HTR-8/SVneo (cell line): Measurements from ENCODE around the gene TOLLIP.
"Not testable (repeated sequence)": the region's sequence is repeated elsewhere in the genome, so short reads cannot be mapped to it uniquely, and the experiment has no call there.

Source experiments
- DNase-seq: peaks from one replicate; pipeline ENCODE4 v3.0.0; 2011; ENCODE audit warnings: low spot score, mixed read lengths; ENCODE audit not compliant: insufficient read length
- FAIRE-seq: peaks from 2 replicates; lab custom pipeline; 2011; peaks lifted over from hg19 to GRCh38; lab: Jason Lieb, UNC

The TOLLIP gene

GRCh38 chr11:1344056-1344635 is 34.7 kb upstream of the TOLLIP start:
- no peak for FAIRE-seq

GRCh38 chr11:1343391-1344055 is 34.1 kb upstream of the TOLLIP start:
- no peak for FAIRE-seq
- DNase-seq: no peak

More at GRCh38 chr11:1344056-1344635, 34.7 kb upstream of the TOLLIP start:
- no peak for DNase-seq

GRCh38 chr11:1342946-1343345 is 33.5 kb upstream of the TOLLIP start:
- FAIRE-seq: no peak
- DNase-seq: no peak

GRCh38 chr11:1341928-1342524 is 32.6 kb upstream of the TOLLIP start:
- DNase-seq (peak; percentile 51), FAIRE-seq (peak; percentile 85)

- FAIRE-seq: peak; percentile 68
- DNase-seq: not testable (repeated sequence)
Measured at GRCh38 chr11:1341226-1341625, 31.8 kb upstream of the TOLLIP start.

- DNase-seq: no peak
- no peak for FAIRE-seq
Measured at GRCh38 chr11:1340111-1340510, 30.7 kb upstream of the TOLLIP start.

- FAIRE-seq (peak; percentile 26), DNase-seq (no peak)
Measured at GRCh38 chr11:1339066-1339675, 29.7 kb upstream of the TOLLIP start.

- no peak for DNase-seq
- FAIRE-seq: no peak
Measured at GRCh38 chr11:1338201-1339065, 29.0 kb upstream of the TOLLIP start.

- DNase-seq (no peak), FAIRE-seq (no peak)
Measured at GRCh38 chr11:1337647-1338007, 28.2 kb upstream of the TOLLIP start.

- no peak for FAIRE-seq
- DNase-seq: no peak
Measured at GRCh38 chr11:1336836-1337646, 27.6 kb upstream of the TOLLIP start.

- DNase-seq (peak; percentile 44), FAIRE-seq (no peak)
Measured at GRCh38 chr11:1335811-1336761, 26.7 kb upstream of the TOLLIP start.

GRCh38 chr11:1335264-1335810 is 25.9 kb upstream of the TOLLIP start:
- DNase-seq (no peak), FAIRE-seq (no peak)

GRCh38 chr11:1333860-1334259 is 24.4 kb upstream of the TOLLIP start:
- DNase-seq (no peak), FAIRE-seq (no peak)

GRCh38 chr11:1333091-1333772 is 23.8 kb upstream of the TOLLIP start:
- DNase-seq (no peak), FAIRE-seq (no peak)

- FAIRE-seq: peak; percentile 13
- no peak for DNase-seq
Measured at GRCh38 chr11:1330473-1330872, 21.0 kb upstream of the TOLLIP start.

- no peak for DNase-seq
- no peak for FAIRE-seq
Measured at GRCh38 chr11:1327064-1327460, 17.6 kb upstream of the TOLLIP start.

- DNase-seq (no peak), FAIRE-seq (no peak)
Measured at GRCh38 chr11:1326435-1327063, 17.1 kb upstream of the TOLLIP start.
